Glutamatergic neuron (in vitro differentiated cells): ENCODE results near the gene BCAM. TPM values are rescaled to one million over a fixed set of nuclear protein-coding genes. Genes with fewer than 3 reads are reported as not detected.

ENCODE experiments used
- DNase-seq: peaks from one replicate; pipeline ENCODE4 v3.0.0; 2022
- H3K27ac Mint-ChIP-seq: one replicate; pipeline ENCODE4 v1.8.0; 2020; ENCODE audit warnings: mild to moderate bottlenecking, mixed read lengths, inconsistent platforms; ENCODE audit not compliant: unreplicated experiment
- H3K27me3 Mint-ChIP-seq: one replicate; pipeline ENCODE4 v1.8.0; 2020; ENCODE audit warnings: mild to moderate bottlenecking, moderate library complexity, mixed read lengths, inconsistent platforms; ENCODE audit not compliant: unreplicated experiment
- H3K36me3 Mint-ChIP-seq: one replicate; pipeline ENCODE4 v1.8.0; 2020; ENCODE audit warnings: mild to moderate bottlenecking, mixed read lengths, inconsistent platforms; ENCODE audit not compliant: unreplicated experiment
- H3K4me1 Mint-ChIP-seq: one replicate; pipeline ENCODE4 v1.8.0; 2020; ENCODE audit warnings: mild to moderate bottlenecking, low read depth, mixed read lengths, inconsistent platforms; ENCODE audit not compliant: unreplicated experiment
- H3K4me3 Mint-ChIP-seq: one replicate; pipeline ENCODE4 v1.8.0; 2020; ENCODE audit warnings: mild to moderate bottlenecking, mixed read lengths, inconsistent platforms; ENCODE audit not compliant: unreplicated experiment
- H3K9me3 Mint-ChIP-seq: one replicate; pipeline ENCODE4 v1.8.0; 2020; ENCODE audit warnings: mild to moderate bottlenecking, moderate library complexity, mixed read lengths, inconsistent platforms; ENCODE audit not compliant: unreplicated experiment
- CTCF ChIP-seq: fragments of 200-600 bp; sonication (generic); IDR thresholded peaks from one replicate; pipeline ENCODE4 v1.5.0; 2021; ENCODE audit not compliant: partially characterized antibody, unreplicated experiment
- total RNA-seq: library from RNA; stranded (reverse); fragmentation: NEBNext Ultra II Directional; extraction: Animal tissue kit (Norgen Biotek cat#: 25700); gene quantifications from one replicate; pipeline ENCODE4 v1.2.1, GENCODE V29; 2021; ENCODE audit not compliant: unreplicated experiment

The BCAM gene
- total RNA-seq, 1 donor from 2014 or later: 47.1 TPM

GRCh38 chr19:44863990-44864389 is 55.1 kb downstream of the BCAM start:
- H3K4me3 Mint-ChIP-seq: no peak overlapping the region
- peaks cover 7% of the 10 kb centered on the region for H3K27me3 Mint-ChIP-seq
- H3K36me3 Mint-ChIP-seq: peaks cover 3% of the 10 kb centered on the region
- H3K4me1 Mint-ChIP-seq: peaks cover 14% of the 10 kb centered on the region
- no peak for DNase-seq
- no peak for TF ChIP-seq CTCF
- H3K27ac Mint-ChIP-seq: no peak overlapping the region
- peaks cover 4% of the 10 kb centered on the region for H3K9me3 Mint-ChIP-seq

- Mint-ChIP-seq H3K27ac (no peak overlapping the region), H3K9me3 (peaks cover 4% of the 10 kb centered on the region), H3K27me3 (peaks cover 8% of the 10 kb centered on the region), H3K36me3 (no peaks in the 10 kb centered on the region), H3K4me1 (peaks cover 11% of the 10 kb centered on the region), H3K4me3 (no peak overlapping the region)
- DNase-seq: no peak
- TF ChIP-seq CTCF: no peak
These were observed 56.4 kb downstream of the BCAM start for GRCh38 chr19:44865196-44865767.

GRCh38 chr19:44866664-44867063 is 57.8 kb downstream of the BCAM start:
- Mint-ChIP-seq H3K9me3 (peaks cover 4% of the 10 kb centered on the region), H3K4me1 (peaks cover under 1% of the 10 kb centered on the region), H3K27me3 (peaks cover 8% of the 10 kb centered on the region), H3K27ac (no peak overlapping the region), H3K36me3 (no peaks in the 10 kb centered on the region), H3K4me3 (no peak overlapping the region)
- TF ChIP-seq CTCF: no peak
- no peak for DNase-seq

- H3K27ac Mint-ChIP-seq: no peak overlapping the region
These were observed 58.7 kb downstream of the BCAM start for GRCh38 chr19:44867578-44867977.

More at GRCh38 chr19:44867578-44867977, 58.7 kb downstream of the BCAM start:
- Mint-ChIP-seq H3K4me3 (no peak overlapping the region), H3K27me3 (peaks cover 8% of the 10 kb centered on the region), H3K36me3 (peaks cover 6% of the 10 kb centered on the region), H3K4me1 (no peaks in the 10 kb centered on the region), H3K9me3 (peaks cover 4% of the 10 kb centered on the region)
- no peak for DNase-seq
- no peak for TF ChIP-seq CTCF
